GM19452 (cell line): ENCODE measurements around the gene TGOLN2.

Source experiments
- ATAC-seq: cut with Tn5 transposase; IDR thresholded peaks from one replicate; pipeline ENCODE4 v1.9.1; 2021; ENCODE audit not compliant: unreplicated experiment

The TGOLN2 gene

DNA sequence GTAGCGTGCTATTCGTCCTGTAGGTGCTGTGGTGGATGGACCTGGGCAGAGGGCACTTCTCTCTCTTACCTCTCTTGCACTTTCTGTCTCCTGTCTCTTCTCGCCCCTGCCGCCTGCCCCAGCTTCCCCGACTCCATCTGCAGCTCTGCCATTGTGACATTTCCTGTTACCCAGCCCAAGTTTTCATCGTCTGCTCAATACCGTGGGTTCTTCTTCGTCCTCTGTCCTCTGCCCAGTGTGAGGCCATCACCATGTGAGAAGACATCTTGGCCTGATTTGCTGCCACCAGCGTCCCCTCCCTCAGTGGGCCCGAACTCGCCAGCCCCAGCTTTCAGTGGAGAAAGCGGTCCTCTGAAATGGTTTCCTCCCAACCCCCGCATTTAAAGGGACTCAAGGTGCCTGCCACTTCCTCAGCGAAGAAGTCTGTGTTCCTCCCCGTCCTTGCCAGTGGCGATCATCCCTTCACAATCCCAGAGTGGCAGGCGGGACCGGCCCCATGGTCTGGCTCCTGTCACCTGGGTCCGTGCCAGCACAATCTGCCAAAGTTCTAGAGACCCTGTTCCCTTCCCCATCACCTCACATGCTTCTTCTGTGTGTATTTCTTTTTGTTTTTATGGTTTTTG lies 18.0 kb downstream of the TGOLN2 start:
- no peak for ATAC-seq

DNA sequence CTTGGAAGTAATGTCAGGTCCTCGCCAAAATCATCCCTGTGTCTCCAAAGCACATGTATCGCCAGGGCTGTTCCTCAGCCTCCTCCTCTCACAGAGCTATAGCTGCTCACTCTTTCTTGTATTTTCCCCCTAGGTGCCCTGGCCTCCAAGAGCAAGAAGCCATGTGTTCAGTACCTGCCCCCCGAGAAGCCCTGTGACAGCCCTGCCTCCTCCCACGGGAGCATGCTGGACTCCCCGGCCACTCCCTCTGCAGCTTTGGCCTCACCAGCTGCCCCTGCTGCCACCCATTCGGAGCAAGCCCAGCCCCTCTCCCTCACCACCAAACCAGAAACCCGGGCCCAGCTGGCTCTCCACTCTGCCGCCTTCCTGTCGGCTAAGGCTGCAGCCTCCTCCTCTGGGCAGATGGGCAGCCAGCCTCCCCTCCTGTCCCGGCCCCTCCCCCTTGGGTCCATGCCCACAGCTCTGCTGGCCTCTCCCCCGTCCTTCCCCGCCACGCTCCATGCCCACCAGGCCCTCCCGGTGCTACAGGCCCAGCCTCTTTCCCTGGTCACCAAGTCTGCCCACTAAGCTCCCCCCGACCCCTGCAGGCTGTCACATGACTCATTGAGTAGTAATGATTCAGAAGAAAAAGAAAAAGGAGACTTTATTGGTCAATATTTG lies 18.8 kb downstream of the TGOLN2 start:
- no peak for ATAC-seq

DNA sequence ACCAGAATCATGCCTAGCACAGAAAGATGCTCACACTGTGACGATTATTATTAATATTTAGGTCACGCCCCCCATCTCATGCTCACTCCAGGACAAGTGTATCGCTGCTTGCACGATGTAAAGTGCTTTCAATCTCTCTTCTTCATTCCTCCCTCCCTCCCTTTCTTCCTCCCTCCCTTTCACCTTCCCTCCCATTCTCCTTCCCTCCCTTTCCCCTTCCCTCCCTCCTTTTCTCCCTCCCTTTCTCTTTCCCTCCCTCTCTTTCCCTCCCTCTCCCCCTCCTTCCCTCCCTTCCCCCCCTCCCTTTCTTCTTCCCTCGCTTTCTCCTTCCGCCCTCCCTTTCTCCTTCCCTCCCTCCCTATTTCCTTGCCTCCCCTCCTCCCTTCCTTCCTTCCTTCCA lies 19.6 kb downstream of the TGOLN2 start:
- ATAC-seq = no peak

DNA sequence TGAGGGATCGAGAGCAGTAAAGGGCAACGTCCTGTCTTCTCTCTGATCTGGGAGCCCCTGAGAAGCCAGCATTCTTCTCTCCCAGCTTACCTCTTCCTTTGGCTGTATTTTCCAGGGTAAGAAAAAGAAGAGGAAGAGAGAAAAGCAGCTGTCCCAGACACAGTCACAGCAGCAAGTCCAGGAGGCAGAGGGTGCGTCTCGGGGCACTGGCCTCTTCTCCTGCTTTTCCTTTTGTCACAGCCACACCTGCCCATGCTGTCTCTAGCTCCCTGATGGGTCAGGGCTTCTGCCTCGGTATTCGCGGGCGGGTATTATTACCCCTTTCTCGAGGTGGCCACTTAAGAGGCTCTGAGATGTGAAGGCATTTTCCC lies 20.3 kb downstream of the TGOLN2 start:
- ATAC-seq = no peak

DNA sequence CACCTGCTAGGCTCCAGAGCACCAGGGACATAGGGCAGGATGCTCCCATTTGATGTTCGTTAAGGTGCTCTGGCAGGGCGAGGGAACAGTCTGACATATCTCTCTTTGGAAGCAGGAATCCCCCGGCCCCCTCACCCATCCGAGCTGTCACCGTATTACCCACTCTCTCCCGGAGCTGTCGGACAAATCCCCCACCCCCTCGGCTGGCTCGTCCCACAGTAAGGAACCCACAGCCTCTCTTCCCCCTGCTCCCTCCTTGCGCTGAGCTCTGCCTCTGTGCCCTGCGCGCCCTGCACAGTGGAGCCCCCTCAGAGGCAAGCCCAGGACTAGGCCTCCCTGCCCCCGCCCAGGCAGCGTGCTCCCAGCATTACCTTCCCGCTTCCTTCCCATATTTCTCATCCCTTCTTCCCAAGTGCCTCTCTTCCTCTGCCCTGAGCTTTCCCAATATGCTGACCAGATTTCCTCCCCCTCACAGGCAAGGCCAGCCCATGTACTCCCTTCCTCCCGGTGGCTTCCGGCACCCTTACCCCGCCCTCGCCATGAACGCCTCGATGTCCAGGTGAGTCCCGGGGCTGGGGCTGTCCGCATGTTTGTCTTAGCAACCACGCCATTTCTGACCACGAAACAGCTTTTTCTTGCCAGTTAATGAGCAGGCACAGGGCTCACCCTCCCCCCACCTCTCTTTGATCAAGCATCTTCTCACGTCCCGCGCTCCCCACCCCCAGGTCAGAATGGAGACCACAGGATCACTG lies 23.8 kb downstream of the TGOLN2 start:
- ATAC-seq = no peak

DNA sequence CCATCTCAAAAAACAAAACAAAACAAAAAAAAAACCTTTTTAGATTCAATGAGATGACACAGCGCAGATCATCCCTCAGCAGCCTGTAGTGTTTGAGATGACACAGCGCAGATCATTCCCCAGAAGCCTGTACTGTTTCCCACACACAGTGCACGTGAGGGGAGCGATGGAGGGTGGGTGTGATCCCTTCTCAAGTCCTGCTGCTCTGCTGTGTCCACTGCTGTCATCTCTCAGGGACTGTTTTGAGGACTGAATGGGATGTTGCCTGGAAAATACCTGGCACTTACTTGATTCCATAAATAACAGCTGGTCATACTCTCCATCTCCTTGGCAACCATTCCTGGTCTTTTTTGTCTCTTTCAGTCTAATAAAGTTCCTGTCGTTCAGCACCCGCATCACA lies 25.7 kb downstream of the TGOLN2 start:
- no peak for ATAC-seq

DNA sequence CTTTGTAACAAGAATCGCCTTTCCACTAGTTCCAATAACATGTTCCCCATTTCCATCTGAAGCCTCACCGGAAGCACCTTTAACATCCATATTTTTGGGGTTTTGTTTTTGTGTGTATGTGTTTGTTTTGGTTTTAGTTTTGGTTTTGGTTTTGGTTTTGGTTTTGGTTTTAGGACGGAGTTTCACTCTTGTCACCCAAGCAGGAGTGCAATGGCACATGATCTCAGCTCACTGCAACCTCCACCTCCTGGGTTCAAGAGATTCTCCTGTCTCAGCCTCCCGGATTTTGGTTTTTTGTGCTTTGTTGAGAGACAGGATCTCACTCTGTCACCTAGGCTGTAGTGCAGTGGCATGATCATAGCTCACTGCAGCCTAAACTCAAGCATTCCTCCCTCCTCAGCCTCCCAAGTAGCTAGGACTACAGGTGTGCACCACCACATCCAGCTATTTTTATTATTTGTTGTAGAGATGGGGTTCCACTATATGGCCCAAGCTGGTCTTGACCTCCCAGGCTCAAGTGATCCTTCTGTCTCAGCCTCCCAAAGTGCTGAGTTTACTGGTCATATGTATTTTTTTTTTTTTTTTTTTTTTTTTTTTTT lies 36.3 kb downstream of the TGOLN2 start:
- ATAC-seq = no peak

DNA sequence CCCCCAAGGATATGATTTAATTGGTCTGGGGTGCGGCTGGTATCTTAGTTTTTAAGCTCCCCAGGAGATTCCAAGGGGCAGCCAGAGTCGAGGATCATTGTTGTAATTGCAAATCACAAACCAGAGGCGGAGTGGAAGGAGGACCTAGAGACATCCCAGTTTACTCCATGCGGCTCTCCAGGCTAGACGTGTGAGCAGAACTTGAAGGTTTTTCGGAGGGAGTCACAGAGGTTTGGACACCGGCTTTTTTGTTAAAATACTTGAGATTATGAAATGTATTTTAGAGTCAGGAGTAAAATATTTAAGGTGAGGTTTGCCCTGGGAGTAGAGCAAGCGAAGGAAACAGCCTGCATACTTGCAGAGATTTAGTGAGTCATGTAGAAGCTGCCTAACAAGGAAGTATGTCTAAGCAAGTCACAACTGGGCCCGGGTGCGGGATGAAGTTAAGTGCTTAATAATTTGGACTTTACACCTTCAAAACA lies 39.5 kb downstream of the TGOLN2 start:
- ATAC-seq = no peak

DNA sequence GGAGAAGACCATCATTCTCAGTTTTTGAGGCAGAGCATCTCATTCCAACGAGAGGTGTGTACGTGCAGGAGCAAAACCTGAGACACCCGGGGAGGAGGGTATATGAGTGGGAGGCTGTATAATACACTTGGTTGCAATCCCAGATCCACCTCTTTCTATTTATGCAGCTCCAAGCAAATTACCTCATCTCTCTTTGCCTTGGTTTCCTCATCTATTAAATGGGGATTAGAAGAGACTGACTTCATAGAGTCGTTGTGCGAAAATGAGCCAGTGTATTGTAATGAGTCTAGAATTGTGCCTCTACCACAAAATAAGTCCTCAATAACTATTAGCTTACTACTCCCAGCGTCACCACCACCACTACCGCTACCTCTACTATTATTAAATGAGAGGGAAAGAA lies 40.1 kb downstream of the TGOLN2 start:
- no peak for ATAC-seq

DNA sequence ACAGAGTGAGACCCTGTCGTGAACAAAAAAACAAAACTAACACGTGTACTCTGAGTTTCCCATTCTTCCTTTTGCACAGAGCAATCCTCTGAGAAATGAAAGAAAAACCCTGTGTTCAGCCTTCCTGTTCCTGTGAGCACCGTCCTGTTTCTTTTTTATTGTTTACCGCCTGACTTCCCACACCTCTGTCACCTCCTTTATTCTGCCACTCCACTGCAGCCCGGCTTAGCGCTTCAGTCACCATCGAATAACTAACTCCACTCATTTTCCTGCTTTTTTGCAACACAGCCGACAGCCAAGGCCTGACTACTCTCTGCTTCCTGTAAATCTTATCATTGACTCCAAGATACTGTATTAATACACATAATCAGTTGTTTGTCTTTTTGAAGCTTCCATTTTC lies 40.9 kb downstream of the TGOLN2 start:
- no peak for ATAC-seq

DNA sequence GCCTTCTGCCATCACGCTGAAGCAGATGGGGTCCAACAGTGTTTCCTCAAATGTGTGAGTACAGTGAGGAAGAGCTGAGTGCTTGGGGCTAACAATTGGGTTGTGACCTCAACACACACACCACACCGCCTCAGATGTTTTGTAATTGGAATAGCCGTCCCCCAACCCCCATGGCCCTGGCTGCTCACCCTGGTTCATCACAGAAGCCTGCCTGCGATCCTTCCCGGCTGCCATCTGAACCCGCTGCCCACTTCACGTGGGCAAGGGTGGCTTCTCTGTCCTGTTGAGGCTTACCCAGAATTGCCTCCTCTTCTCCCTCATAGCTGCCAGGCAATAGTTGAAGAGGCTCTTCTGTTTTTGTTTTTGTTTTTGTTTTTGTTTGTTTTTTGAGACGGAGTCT lies 44.1 kb downstream of the TGOLN2 start:
- ATAC-seq = no peak

DNA sequence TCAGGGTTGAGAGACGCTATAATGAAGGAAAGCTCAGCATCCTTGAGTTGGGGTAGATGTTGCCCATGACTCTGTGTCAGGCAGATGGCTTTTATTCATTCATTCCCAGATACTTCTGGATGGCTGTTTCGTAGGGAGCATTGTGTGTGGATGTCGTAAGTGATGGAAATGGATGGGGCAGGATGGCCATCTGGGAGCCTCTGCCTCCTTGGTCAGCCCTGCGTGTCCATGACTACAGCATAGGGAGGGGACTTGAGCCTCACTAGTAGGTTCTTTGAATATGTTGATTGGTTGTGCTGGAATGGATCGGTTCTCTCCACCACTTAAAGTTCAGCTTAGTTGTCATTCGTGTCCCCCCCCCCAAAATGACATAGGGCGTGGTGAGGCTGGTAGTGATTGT lies 44.9 kb downstream of the TGOLN2 start:
- no peak for ATAC-seq

DNA sequence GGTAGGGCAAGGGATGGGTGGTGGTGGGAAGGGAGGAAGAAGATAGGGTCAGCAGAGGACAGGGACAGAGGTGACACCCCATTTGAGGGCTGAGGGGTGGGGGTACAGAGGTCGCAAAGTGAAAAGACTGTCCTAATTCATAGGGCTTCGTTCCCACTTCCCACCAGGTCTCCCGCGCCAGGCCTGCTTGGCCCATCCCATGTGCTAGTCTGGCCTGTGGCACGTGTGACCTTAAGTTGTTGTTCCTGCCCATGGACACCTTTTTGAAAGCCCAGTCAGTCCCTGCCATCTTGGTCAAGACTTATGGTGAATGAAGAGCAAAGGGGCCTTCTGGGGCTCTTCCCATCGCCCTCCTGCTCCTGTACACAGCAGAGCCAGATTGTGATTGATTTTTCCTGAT lies 46.2 kb downstream of the TGOLN2 start:
- ATAC-seq = no peak

DNA sequence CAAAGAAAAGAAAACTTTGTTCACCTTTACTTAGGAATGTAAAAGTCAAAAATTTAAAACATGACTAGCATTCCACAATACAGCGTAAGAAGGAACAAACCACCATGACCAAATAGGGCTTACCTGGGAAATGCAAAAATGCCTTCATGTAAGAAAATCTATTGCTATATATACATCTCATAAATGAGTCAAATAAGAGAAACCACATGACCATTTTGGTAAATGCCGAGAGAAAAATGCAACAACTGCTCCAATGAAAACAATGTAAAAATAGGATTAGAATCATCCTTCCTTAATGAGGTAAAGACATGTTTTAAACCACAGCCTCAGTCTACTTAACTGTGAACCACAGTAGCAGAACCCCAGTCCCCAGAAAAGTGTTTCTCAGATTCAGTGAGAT lies 49.4 kb downstream of the TGOLN2 start:
- ATAC-seq = no peak

DNA sequence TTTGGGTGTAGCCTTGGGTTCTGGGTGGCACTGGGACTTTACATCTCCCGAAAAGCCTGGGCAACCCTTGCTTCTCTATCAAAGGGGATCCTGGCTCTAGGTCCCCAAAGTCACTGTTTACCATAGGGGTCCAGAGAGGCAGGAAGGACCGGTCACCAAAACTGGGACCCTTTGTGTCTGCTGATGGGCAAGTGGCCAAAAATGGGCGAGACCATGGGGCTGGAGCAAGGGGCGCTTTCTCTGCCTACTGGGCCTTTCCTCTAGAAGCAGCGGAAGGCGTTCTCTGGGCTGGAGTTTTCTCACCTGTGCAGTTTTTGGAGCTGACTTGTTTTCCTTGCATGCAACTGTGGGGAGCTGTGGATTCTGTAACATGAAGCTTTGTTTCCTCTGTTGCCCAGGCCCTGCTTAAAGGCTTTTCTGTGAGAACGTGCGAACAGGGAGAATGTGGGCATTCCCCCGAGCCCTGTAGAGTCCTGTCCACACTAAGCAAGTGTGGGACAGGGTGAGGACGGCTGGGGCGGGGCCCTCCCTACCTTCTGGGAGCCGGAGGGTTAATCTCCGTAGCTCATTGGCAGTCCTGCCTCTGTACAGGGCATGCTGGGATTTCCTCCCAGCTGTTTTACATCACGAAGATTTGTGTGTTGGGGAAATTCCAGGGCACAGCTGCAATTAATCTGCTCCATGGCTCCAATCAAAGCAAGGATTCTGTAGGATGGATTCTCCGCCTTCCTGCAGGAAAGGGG lies 50.2 kb downstream of the TGOLN2 start:
- no peak for ATAC-seq

DNA sequence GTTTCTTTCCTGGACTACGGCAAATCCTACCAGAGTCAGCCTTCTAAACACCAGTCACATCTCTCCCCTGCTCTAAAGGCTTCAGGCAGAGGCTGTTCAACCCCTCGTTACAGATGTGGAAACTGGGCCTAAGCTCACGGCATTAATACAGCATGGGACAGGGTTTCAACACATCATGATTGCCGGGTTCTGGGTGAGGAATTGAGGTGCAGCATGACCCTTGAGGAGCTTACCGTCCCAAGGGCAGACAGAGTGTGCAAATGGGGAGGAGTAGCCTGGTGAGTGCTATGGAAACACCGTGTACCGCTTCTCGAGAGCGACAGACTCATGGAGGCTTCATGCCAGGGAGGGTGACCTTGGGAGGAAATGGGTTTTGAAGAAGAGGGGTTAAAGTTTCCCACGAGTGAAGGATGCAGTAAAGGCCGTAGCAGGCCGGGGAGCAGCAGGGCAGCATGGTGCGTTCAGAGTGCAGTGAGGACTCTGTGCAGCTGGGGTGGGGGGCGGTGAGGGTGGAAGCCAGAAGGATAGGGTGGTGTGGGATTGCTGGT lies 51.1 kb downstream of the TGOLN2 start:
- ATAC-seq = no peak

DNA sequence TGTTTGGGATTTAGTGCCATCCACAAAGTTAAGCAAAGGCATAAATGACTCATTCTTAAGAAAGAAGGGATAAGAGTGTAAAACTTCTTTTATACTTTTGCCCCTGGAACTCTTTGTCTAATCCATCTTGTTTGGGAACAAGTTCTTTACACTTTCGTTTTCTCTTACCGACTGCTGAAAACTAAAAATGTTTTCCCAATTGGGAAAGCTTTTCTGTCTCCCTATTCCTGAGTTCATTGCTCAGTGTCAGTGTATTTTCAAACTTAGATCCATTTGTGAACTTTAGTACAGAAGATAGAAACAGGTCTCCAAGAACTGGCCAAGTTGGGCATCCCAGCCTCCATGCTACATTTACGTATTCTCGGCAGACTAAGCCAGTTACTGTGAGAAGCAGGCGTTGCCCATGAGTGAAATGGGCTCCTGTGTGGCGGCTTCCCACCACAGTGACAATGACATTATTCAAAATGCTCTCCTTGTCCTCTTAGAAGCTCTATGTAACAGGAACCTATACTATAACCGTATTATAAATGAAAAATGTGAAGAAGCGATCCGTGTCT lies 51.7 kb downstream of the TGOLN2 start:
- no peak for ATAC-seq

DNA sequence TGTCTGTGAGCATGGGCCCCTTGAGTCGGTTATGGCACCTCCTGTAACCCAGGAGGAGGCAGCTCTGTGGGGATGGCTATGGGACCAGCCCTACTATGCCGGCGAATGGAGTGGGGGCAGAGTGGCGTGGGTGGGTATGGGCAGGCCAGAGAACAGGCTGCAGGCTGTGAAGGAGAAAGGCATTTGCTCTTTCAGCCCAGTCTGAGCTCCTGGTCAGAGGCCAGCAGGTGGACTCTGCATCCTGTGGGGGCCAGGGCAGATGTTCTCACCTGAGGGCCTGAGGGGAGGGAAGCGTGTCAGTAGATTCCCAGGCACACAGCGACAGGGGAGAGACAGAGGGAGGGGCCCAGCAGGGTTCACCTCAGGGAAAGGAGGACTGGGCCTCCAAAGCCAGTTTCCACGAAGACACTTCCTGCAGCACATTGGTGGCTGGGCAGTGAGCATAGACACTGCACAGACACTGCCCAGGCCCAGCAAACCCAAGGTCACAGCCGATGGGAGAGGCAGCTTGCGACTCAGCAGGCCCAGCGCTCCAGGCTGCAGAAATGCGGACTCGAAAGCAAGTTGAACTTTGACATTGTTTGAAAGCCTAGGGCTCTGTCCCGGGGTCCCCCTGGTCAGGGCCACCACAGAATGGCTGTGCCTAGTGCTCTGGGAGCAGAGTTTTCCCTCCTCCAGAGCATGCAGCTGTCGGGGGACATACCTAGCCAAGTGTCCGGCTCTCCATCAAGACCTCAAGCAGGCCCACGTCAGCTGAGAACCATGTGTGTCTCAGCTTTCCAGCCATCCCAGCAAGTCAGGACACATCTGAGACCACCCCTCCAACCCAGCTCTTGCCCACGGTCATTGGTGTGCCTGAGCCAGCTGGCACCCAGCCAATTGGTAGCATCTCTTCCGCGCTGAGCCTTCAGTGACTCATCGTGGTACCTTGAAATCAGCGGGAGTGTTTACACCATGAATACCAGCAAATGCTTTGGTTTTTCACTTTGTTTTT lies 53.8 kb downstream of the TGOLN2 start:
- ATAC-seq = no peak

DNA sequence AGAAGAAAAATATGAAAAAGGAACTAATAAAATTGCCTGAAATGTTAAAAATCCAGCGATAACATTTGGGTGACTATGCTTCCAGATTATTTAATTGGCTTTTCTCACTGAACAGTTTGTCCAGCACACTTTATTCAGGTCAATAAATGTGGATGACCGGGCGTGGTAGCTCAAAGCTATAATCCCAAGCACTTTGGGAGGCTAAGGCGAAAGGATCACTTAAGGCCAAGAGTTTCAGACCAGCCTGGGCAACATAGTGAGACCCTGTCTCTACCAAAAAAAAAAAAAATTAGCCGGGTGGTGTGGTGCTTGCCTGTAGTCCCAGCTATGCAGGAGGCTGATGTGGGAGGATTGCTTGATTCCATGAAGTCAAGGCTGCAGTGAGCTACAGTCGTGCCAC lies 55.4 kb downstream of the TGOLN2 start:
- no peak for ATAC-seq
